ENCODE results near the gene NECTIN3.

Gene NECTIN3

DNA sequence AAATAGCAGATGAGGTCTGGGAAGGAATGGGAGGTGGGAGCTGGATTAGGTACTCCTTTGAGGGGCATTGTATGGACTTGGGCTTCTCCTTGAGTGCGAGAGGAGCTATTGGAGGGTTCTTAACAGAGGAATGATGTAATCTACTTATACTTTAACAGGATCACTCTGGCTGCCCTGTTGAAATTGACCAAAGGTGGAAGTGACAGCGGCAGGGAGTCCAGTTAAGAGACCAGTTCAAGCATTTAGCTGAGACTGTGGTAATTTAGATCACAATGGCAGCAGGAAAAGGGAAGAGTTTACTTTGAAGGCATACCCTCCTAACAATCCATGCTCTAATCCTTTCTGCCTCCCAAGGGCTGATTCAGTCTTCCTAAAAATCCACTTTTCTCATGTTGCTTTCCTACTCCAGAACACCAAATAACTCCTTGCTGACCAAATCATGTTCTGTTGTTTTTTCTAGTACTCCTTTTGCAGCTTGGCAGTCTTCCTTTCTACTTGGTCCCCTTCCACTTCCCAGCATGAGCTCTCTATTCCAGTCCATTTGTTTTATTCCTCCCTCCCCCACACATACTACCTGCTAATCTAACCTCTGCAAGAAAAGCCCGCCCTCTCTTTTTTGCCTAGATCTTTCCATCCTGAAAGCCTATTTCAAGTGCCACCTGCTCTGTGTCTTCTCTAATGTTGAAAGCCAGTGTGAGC lies 139.4 kb downstream of the NECTIN3 start:
- DNase-seq: no peak

DNA sequence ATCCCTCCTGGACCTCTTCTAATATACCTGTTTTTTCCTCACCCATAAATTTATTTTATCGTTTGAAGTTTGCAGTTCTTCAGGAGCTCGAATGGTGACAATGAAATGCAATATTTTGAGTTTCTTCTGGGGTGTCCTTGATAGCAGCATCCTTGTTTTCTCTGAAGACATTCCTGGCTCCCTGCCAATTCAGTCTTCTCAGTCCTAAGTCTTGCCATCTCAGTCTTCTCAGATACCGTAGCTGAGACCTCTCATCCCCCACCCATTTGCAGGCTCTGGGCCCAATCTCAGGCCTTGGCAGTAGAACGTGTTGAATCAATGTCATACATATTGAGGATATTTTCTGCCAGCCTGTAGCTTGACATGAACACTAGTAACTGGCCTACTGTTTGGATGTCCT lies 140.9 kb downstream of the NECTIN3 start:
- no peak for DNase-seq

DNA sequence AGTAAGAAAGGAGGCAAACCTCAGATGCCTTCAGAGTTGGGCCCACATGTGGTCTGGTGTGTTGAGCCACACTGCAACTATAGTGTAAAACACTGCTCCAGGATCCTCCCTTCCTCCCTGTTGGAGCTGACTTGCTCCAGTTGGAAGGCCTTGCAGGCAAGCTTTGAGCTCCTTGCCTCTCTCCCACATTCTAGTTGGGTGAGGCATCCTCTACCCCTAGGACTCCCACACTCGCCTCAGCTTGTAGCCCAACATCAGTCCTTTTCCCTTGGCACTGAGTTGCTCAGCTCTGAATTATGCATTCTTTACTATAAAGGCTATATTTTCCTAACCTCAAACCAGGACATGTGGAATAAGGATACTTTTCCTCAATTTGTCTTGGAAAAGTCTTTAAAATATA lies 143.9 kb downstream of the NECTIN3 start:
- no peak for DNase-seq

DNA sequence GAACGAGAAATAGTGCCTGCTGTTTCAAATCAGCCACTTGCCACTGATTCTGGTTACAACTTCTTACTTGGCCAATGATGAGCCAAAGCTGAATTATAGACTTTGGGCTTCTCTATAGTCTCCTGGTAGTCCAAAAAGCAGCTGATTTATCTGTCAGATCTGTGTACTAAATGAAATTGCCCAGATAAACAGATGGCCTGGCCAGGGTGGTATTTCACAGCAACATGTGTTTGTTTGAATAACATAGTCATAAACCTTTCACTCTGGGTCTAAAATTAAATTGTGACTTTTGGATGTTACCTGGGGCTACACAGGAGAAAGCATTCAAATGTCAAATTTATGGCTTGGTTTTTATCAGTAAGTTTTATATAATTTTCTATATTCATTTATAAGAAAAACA lies 147.0 kb downstream of the NECTIN3 start:
- DNase-seq: no peak

DNA sequence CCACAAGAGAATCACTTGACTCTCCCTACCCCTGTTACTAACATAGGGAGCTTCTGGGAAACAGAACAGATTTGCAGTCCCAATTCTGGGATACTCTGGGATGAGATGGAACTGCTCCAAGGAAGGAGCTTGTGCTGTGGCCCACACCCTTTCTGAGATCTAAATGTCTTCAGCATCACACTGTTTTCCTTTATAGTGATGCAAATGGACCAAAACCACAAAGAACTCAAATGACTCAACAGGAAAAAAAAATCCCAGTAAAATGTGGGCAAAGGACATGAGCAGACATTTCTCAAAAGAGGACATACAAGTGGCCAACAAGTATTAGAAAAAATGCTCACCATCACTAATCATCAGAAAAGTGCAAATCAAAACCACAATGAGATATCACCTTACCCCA lies 155.6 kb downstream of the NECTIN3 start:
- no peak for DNase-seq

DNA sequence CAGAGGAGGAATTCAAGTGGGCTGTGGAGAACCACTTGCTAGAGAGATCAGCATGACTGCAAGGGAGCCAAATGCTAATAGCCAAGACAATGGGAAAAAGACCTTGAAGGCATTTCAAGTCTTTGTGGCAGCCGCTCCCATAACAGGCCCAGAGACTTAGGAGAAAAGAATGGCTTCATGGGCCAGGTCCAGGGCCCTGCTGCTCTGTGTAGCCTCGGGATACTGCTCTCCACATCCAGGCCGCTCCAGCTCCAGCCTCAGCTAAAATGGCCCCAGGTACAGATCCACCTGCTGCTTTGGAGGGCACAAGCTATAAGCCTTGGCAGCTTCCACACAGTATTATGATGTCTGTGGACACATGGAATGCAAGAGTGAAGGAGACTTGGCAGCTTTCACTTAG lies 157.7 kb downstream of the NECTIN3 start:
- no peak for DNase-seq

DNA sequence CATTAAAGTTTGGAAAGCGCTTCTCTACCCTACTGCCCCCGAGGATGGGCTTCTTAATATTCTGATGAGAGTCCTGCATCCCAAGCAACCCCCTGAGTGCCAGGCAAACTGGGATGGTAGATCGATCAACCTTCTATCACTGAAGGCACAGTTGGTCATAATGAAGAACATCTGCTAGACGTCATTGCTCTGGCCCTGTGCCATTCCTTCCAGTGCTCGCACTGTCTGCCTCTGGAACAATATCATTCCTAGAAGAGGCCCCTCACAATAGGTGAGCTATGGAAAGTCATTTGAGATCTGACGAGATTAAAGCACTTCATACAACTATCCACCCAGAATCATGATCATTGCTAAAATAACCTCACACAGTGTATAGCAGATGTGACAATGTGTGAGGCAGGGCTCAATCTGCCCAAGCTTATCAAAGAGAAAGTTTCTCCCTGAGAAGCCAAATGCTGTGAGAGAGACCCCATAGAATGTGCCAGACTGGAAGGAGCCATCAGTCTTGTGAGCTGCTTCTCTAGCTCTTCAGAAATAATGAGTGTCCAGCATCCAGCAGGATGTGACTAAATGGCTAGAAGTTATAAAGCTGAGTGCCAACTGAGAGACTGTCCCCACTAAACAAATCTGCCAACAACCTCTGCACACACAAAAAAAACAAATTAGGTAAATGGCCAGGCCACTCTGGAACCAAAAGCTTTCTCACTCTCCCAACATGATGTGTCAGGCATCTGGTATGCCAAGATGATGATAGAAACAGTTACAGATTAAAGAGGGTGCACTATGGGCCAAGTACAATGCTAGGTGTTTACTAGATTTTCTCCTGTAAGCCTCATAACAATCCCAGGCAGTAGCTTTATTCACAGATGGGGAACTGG lies 165.5 kb downstream of the NECTIN3 start:
- no peak for DNase-seq

DNA sequence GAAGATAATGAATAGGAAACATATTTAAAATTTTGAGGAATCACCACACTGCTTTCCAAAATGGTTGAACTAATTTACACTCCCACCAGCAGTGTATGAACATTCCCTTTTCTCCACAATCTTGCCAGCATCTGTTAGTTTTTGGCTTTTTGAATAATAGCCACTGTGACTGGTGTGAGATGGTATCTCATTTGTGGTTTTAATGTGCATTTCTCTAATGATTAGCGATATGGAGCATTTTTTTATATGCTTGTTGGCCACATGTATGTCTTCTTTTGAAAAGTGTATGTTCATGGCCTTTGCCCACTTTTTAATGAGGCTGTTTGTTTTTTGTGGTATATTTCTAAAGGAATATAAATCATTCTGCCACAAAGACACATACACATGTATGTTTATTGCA lies 166.3 kb downstream of the NECTIN3 start:
- DNase-seq: no peak

DNA sequence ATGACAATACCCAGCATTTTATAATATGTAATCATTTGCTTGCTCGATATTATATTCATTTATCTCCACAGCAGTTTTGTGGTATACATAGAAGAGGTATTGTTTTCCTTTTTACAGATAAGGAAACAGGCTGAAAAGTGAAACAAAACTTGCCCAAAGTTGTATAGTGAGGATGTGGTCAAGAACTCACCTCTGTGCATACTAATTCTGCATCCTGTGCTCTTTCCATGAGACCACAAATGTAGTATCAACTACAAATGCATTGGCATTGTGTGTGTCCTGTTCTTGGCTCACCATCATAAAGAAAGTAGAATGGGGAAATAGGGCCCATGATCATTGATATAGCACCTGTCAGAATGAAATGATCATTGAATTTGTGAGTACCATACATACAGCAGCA lies 167.3 kb downstream of the NECTIN3 start:
- DNase-seq: no peak

DNA sequence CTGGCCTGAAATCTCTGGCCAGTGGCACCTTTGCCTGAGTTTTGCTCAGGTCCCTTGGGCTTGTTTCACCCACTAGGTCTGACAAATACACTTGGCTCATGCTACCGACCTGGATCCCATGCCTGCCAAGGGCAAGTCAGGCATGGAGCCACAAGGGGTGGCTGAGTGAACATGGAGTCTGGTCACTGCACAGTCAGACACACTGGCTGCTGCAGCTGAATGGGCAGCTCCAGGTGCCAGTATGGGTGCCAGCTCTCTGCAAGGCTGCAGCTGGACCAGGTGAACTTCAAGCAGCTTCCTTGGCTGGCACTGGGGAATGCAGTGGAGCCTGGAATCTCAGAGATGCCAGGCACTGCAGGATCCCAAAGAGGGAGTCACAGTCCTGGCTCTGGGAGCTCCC lies 170.3 kb downstream of the NECTIN3 start:
- DNase-seq: no peak

Measured in NCI-H774 (cell line).